H1 (cell line): ENCODE measurements around the gene TPRA1. TPM values are rescaled to one million over a fixed set of nuclear protein-coding genes. Genes with fewer than 3 reads are reported as not detected.

ENCODE experiments used
- CTCF ChIA-PET: fragments of 300-600 bp; sonication (Branson Sonifier 250); formaldehyde crosslinking; loops from one replicate; lab custom pipeline; 2021; ENCODE audit not compliant: partially characterized antibody; lab: Charles Lee
- POLR2A ChIA-PET: fragments of 300-600 bp; sonication (Branson Sonifier 250); formaldehyde crosslinking; loops from one replicate; lab custom pipeline; 2021; ENCODE audit warnings: inconsistent platforms; ENCODE audit not compliant: partially characterized antibody; lab: Charles Lee
- DNase-seq, 2 experiments: peaks; one replicate each; pipeline versions ENCODE4 v3.0.0 to v3.0.0-alpha.2; 2010 to 2022; ENCODE audit warnings: low spot score in 2 of 2, low read depth in 1 of 2, mixed read lengths in 1 of 2
- FAIRE-seq: peaks from 2 replicates; lab custom pipeline; 2011; peaks lifted over from hg19 to GRCh38; lab: Jason Lieb, UNC
- H2AFZ ChIP-seq: 2 replicates; pipeline ENCODE4 v1.8.1; 2012; ENCODE audit warnings: low read length, inconsistent platforms
- H2AK5ac ChIP-seq: 2 replicates; pipeline ENCODE4 v1.6.1; 2013; ENCODE audit warnings: low read depth, low read length
- H2BK120ac ChIP-seq: replicated peaks from 2 replicates; pipeline ENCODE3; 2013; ENCODE audit warnings: low read depth, low read length, inconsistent platforms
- H2BK12ac ChIP-seq: 2 replicates; pipeline ENCODE4 v1.6.1; 2013; ENCODE audit warnings: low read depth, low read length
- H2BK15ac ChIP-seq: 2 replicates; pipeline ENCODE4 v1.6.1; 2013; ENCODE audit warnings: low read length
- H2BK20ac ChIP-seq: 2 replicates; pipeline ENCODE4 v1.6.1; 2013; ENCODE audit warnings: low read length
- H2BK5ac ChIP-seq: 2 replicates; pipeline ENCODE4 v1.6.1; 2013; ENCODE audit warnings: low read depth, low read length
- H3K14ac ChIP-seq: 2 replicates; pipeline ENCODE4 v1.6.1; 2013; ENCODE audit warnings: inconsistent platforms; ENCODE audit not compliant: insufficient read length
- H3K18ac ChIP-seq: 2 replicates; pipeline ENCODE4 v1.6.1; 2013; ENCODE audit warnings: low read length; ENCODE audit errors: extremely low read depth
- H3K23ac ChIP-seq: 2 replicates; pipeline ENCODE4 v1.6.1; 2013; ENCODE audit warnings: inconsistent platforms; ENCODE audit not compliant: insufficient read length
- H3K23me2 ChIP-seq: 2 replicates; pipeline ENCODE4 v1.6.1; 2013; ENCODE audit warnings: low read depth, low read length
- H3K27ac ChIP-seq: 2 replicates; pipeline ENCODE4 v1.6.1; 2011; ENCODE audit warnings: low read depth, low read length, inconsistent platforms
- H3K27me3 ChIP-seq, 4 experiments: replicated peaks in 1 of 4; 1 replicate in 1 of 4; 2 replicates in 3 of 4; pipeline versions ENCODE4 v1.6.1 to v1.8.1; 2011 to 2013; ENCODE audit warnings: low read length in 3 of 4, mild to moderate bottlenecking in 3 of 4, inconsistent platforms in 2 of 4, mixed read lengths in 2 of 4, moderate library complexity in 1 of 4; ENCODE audit not compliant: control insufficient read depth in 3 of 4, insufficient read depth in 3 of 4; ENCODE audit errors: extremely low read depth in 1 of 4
- H3K36me3 ChIP-seq, 4 experiments: 2 replicates each; pipeline versions ENCODE4 v1.6.1 to v1.8.1; 2011 to 2013; ENCODE audit warnings: mild to moderate bottlenecking in 4 of 4, low read length in 3 of 4, moderate library complexity in 2 of 4, control low read depth in 1 of 4, inconsistent platforms in 1 of 4; ENCODE audit not compliant: insufficient read depth in 4 of 4, control insufficient read depth in 2 of 4
- H3K4ac ChIP-seq: replicated peaks from 2 replicates; pipeline ENCODE3; 2013; ENCODE audit warnings: low read length, low read depth, mixed read lengths, inconsistent platforms; ENCODE audit not compliant: insufficient read length
- H3K4me1 ChIP-seq, 4 experiments: replicated peaks in 1 of 4; 1 replicate in 1 of 4; 2 replicates in 3 of 4; pipeline versions ENCODE4 v1.6.1 to v1.8.1; 2011 to 2013; ENCODE audit warnings: low read length in 3 of 4, inconsistent platforms in 2 of 4, mixed read lengths in 1 of 4; ENCODE audit not compliant: insufficient read depth in 4 of 4, control insufficient read depth in 3 of 4
- H3K4me2 ChIP-seq, 2 experiments: 2 replicates each; pipeline versions ENCODE4 v1.6.1 to v1.8.1; 2011 to 2013; ENCODE audit warnings: low read depth in 2 of 2, low read length in 2 of 2, control low read depth in 1 of 2, inconsistent platforms in 1 of 2, mild to moderate bottlenecking in 1 of 2; ENCODE audit not compliant: insufficient read depth in 1 of 2
- H3K4me3 ChIP-seq, 4 experiments: fragments of 200-600, 300-600 bp in 1 of 4; sonication (generic), shearing (Covaris generic), sonication (Bioruptor Twin) in 1 of 4; 2 replicates each; pipeline versions ENCODE4 v1.5.1 to v1.8.1; 2011 to 2016; ENCODE audit warnings: low read length in 4 of 4, low read depth in 3 of 4, control low read depth in 2 of 4, inconsistent platforms in 2 of 4, mild to moderate bottlenecking in 2 of 4, mixed read lengths in 1 of 4, moderate library complexity in 1 of 4; ENCODE audit not compliant: insufficient read depth in 2 of 4; ENCODE audit errors: extremely low read depth in 1 of 4
- H3K56ac ChIP-seq: replicated peaks from 2 replicates; pipeline ENCODE3; 2013; ENCODE audit warnings: low read depth, mild to moderate bottlenecking, mixed read lengths, low read length, inconsistent platforms; ENCODE audit not compliant: insufficient read length
- H3K79me1 ChIP-seq: 2 replicates; pipeline ENCODE4 v1.6.1; 2013; ENCODE audit warnings: low read depth, low read length, control low read depth
- H3K79me2 ChIP-seq, 2 experiments: 2 replicates each; pipeline versions ENCODE4 v1.6.1 to v1.8.1; 2012 to 2013; ENCODE audit warnings: low read length in 2 of 2, mild to moderate bottlenecking in 2 of 2, inconsistent platforms in 1 of 2; ENCODE audit not compliant: insufficient read depth in 2 of 2, control insufficient read depth in 1 of 2
- H3K9ac ChIP-seq, 4 experiments: replicated peaks in 1 of 4; 1 replicate in 1 of 4; 2 replicates in 3 of 4; pipeline versions ENCODE4 v1.6.1 to v1.8.1; 2011 to 2013; ENCODE audit warnings: low read depth in 3 of 4, low read length in 3 of 4, control low read depth in 2 of 4, mild to moderate bottlenecking in 2 of 4, moderate library complexity in 2 of 4, inconsistent platforms in 1 of 4; ENCODE audit errors: extremely low read depth in 1 of 4
- H3K9me3 ChIP-seq, 2 experiments: 2 replicates each; pipeline versions ENCODE4 v1.6.1 to v1.8.1; 2012 to 2013; ENCODE audit warnings: mild to moderate bottlenecking in 2 of 2, moderate library complexity in 2 of 2, control low read depth in 1 of 2, inconsistent platforms in 1 of 2, low read depth in 1 of 2, low read length in 1 of 2, mixed read lengths in 1 of 2; ENCODE audit not compliant: insufficient read depth in 2 of 2
- H4K20me1 ChIP-seq, 2 experiments: replicated peaks in 1 of 2; 2 replicates each; pipeline versions ENCODE3 to v1.8.1; 2011 to 2013; ENCODE audit warnings: inconsistent platforms in 2 of 2, low read length in 2 of 2, mild to moderate bottlenecking in 1 of 2; ENCODE audit not compliant: insufficient read depth in 2 of 2, control insufficient read depth in 1 of 2
- H4K5ac ChIP-seq: 2 replicates; pipeline ENCODE4 v1.6.1; 2013; ENCODE audit warnings: low read length, low read depth, mixed read lengths, inconsistent platforms; ENCODE audit not compliant: insufficient read length
- H4K8ac ChIP-seq: 2 replicates; pipeline ENCODE4 v1.8.0; 2013; ENCODE audit warnings: mild to moderate bottlenecking, moderate library complexity, low read length, inconsistent platforms; ENCODE audit not compliant: insufficient read depth; ENCODE audit errors: extremely low read depth
- H4K91ac ChIP-seq: replicated peaks from 2 replicates; pipeline ENCODE3; 2013; ENCODE audit warnings: low read length, mixed read lengths, inconsistent platforms; ENCODE audit not compliant: insufficient read length
- BACH1 ChIP-seq: IDR thresholded peaks from 2 replicates; pipeline ENCODE4 v1.6.1; 2012; ENCODE audit warnings: low read length, improper control_type of control experiment
- CEBPB ChIP-seq: IDR thresholded peaks from 2 replicates; pipeline ENCODE4 v1.6.1; 2012; ENCODE audit warnings: low read depth, low read length
- CTBP2 ChIP-seq: IDR thresholded peaks from 2 replicates; pipeline ENCODE4 v1.7.0; 2011; ENCODE audit warnings: borderline replicate concordance, mild to moderate bottlenecking, moderate library complexity, mixed read lengths, low read length; ENCODE audit not compliant: insufficient read depth, insufficient read length
- HDAC2 ChIP-seq, 2 experiments: fragments of 300-600 bp in 1 of 2; sonication (generic) in 1 of 2; IDR thresholded peaks; 2 replicates each; pipeline ENCODE4 v1.6.1; 2011 to 2012; ENCODE audit warnings: low read depth in 2 of 2, low read length in 2 of 2, mild to moderate bottlenecking in 2 of 2, moderate library complexity in 2 of 2, borderline replicate concordance in 1 of 2, inconsistent platforms in 1 of 2
- HDAC6 ChIP-seq: IDR thresholded peaks from one replicate; pipeline ENCODE4 v1.7.1; 2012; ENCODE audit warnings: low read depth, mild to moderate bottlenecking, inconsistent platforms, low read length, moderate library complexity
- JUN ChIP-seq: IDR thresholded peaks from 2 replicates; pipeline ENCODE4 v1.6.1; 2011; ENCODE audit warnings: low read depth, mild to moderate bottlenecking, improper control_type of control experiment, low read length
- POLR2AphosphoS5 ChIP-seq: IDR thresholded peaks from 2 replicates; pipeline ENCODE4 v1.6.1; 2011; ENCODE audit warnings: low read depth, low read length
- SIX5 ChIP-seq: IDR thresholded peaks from 2 replicates; pipeline ENCODE4 v1.6.1; 2011; ENCODE audit warnings: mild to moderate bottlenecking, low read depth, low read length
- SRF ChIP-seq: IDR thresholded peaks from 2 replicates; pipeline ENCODE4 v1.6.1; 2011; ENCODE audit warnings: mild to moderate bottlenecking, low read depth, low read length, moderate library complexity
- TEAD4 ChIP-seq: IDR thresholded peaks from 2 replicates; pipeline ENCODE4 v1.6.1; 2012; ENCODE audit warnings: low read depth, low read length, inconsistent platforms, mixed read lengths
- YY1 ChIP-seq: IDR thresholded peaks from 2 replicates; pipeline ENCODE4 v1.6.1; 2011; ENCODE audit warnings: low read depth, mild to moderate bottlenecking, low read length
- WGBS, 2 experiments: shearing (Covaris generic) in 1 of 2; methylation state at CpG; one replicate each; pipeline versions ENCODE4 v1.1.6 to v1.1.7; 2013 to 2015; ENCODE audit warnings: low lambda C conversion rate in 2 of 2, mixed read lengths in 2 of 2, inconsistent platforms in 1 of 2, low coverage in 1 of 2, missing lambda C conversion rate in 1 of 2; ENCODE audit not compliant: insufficient replicate concordance in 2 of 2, insufficient coverage in 1 of 2, insufficient read length in 1 of 2; ENCODE audit errors: extremely low coverage in 1 of 2, missing lambda C conversion rate in 1 of 2; 5-methylcytosine and 5-hydroxymethylcytosine counted together
- polyA plus RNA-seq, 7 experiments: library from polyadenylated mRNA; depleted of rRNA in 3 of 7; stranded (reverse) in 5 of 7; unstranded in 2 of 7; fragments of >200 nt in 5 of 7; fragments of 200-250 nt in 2 of 7; gene quantifications; 1 replicate in 5 of 7; 2 replicates in 1 of 7; 4 replicates in 1 of 7; pipeline versions ENCODE4 v1.2.1 to v1.2.3, GENCODE V29; 2011 to 2013; ENCODE audit warnings: missing spikeins in 2 of 7, mixed read lengths in 2 of 7
- total RNA-seq: library from RNA; stranded (reverse); fragmentation: NEBNext Ultra II Directional; extraction: Animal tissue kit (Norgen Biotek cat#: 25700); gene quantifications from 2 replicates; pipeline ENCODE4 v1.2.1, GENCODE V29; 2021
- TF ChIP-seq, protein P1 (sequence below): IDR thresholded peaks from 2 replicates; pipeline ENCODE4 v1.6.1; 2012; ENCODE audit warnings: low read length, inconsistent platforms

The TPRA1 gene
- total and polyA plus RNA-seq, 2 of the 8 experiments (the other 6 are each of a cell fraction or from before 2014, with no cell fraction given), result 18.8 to 38.5 TPM

DNA sequence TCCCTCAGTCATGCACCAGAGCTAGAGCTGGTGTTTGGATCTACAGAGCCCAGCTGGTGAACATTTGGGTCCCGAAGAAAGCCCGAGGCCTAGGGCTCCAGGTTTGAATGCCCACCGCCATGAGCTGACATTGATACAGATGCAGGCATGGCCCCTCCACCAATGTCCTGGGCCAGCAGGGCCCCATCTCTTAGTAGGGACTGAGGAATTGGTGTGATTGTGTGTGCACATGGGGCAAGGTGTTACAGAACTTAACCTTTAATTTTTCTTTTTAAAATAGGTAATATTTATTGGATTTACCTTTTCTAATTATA, 49.5 kb upstream of the TPRA1 start:
- POLR2A ChIA-PET, result interaction anchor here (1.2 kb wide), 1 partner anchor 16 kb away, joined by 3 read pairs; no protein-coding TSS in a partner anchor
- H2BK120ac ChIP-seq, result no peak overlapping the region
- H3K4me3 ChIP-seq, result no peak overlapping the region
- no peak for DNase-seq
- no peak overlapping the region for H3K9ac ChIP-seq
- H3K56ac ChIP-seq, result no peak overlapping the region
- no peak overlapping the region for H2BK5ac ChIP-seq
- H3K23me2 ChIP-seq, result no peaks in the 10 kb centered on the region
- CTCF ChIA-PET, result interaction anchor here (1.0 to 1.3 kb wide), 2 partner anchors 9 to 65 kb away, joined by 3 read pairs; no protein-coding TSS in a partner anchor
- no peak overlapping the region for H2AK5ac ChIP-seq
- H3K79me2 ChIP-seq, result no peaks in the 10 kb centered on the region
- H4K91ac ChIP-seq, result no peak overlapping the region
- WGBS, 2 experiments, result 89% methylated on average over 3 of the region's 3 CpGs; no CpG with 5 or more reads in 1 of the 2 experiments
- H3K79me1 ChIP-seq, result no peaks in the 10 kb centered on the region; the same call in 1 of the 2 replicates
- peak overlapping the region; percentile 59 for H3K23ac ChIP-seq
- no peak overlapping the region for H2BK20ac ChIP-seq
- no peaks in the 10 kb centered on the region for H4K20me1 ChIP-seq
- H3K4ac ChIP-seq, result no peak overlapping the region
- TF ChIP-seq POLR2AphosphoS5 (no peak), YY1 (no peak), BACH1 (no peak), SIX5 (no peak), TEAD4 (no peak), CTBP2 (no peak), JUN (no peak), HDAC2 (IDR thresholded peaks at IDR 0.05; ENCODE audit: borderline replicate concordance in 1 of 2, low read depth in 2 of 2, low read length in 2 of 2) (no peak), HDAC6 (no peak), CEBPB (no peak), SRF (no peak)
- TF ChIP-seq, protein P1, sequence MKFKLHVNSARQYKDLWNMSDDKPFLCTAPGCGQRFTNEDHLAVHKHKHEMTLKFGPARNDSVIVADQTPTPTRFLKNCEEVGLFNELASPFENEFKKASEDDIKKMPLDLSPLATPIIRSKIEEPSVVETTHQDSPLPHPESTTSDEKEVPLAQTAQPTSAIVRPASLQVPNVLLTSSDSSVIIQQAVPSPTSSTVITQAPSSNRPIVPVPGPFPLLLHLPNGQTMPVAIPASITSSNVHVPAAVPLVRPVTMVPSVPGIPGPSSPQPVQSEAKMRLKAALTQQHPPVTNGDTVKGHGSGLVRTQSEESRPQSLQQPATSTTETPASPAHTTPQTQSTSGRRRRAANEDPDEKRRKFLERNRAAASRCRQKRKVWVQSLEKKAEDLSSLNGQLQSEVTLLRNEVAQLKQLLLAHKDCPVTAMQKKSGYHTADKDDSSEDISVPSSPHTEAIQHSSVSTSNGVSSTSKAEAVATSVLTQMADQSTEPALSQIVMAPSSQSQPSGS, result no peak
- TF ChIP-seq, all 59 proteins: peak for 0
- Histone ChIP-seq H3K4me1 (peaks cover 0 to 7% (median 2%) of the 10 kb centered on the region in 4 experiments; a peak in 3 of 7 replicates), H2BK15ac (no peak overlapping the region), H3K4me2 (no peak overlapping the region), H3K9me3 (no peaks in the 10 kb centered on the region), H3K18ac (no peak overlapping the region), H3K14ac (no peak overlapping the region), H3K36me3 (peaks cover 0 to 7% (median under 1%) of the 10 kb centered on the region in 4 experiments; a peak in 1 of 8 replicates), H3K27me3 (no peaks in the 10 kb centered on the region), H3K27ac (no peak overlapping the region), H2BK12ac (no peak overlapping the region), H4K5ac (no peak overlapping the region), H2AFZ (no peak overlapping the region), H4K8ac (no peak overlapping the region; the same call in 1 of the 2 replicates)
- FAIRE-seq, result no peak
